ENCODE results near the gene IRAK3. TPM values are rescaled to one million over a fixed set of nuclear protein-coding genes. Genes with fewer than 3 reads are reported as not detected.
"Not testable (repeated sequence)": the region's sequence is repeated elsewhere in the genome, so short reads cannot be mapped to it uniquely, and the experiment has no call there.

The IRAK3 gene
- total and polyA plus RNA-seq, 8 donors, result 0.55 to 5.3 (median 1.3) TPM

GRCh38 chr12:66168410-66168809 lies 20.6 kb upstream of the IRAK3 start:
- no peak for DNase-seq
- Histone ChIP-seq H3K36me3 (no peaks in the 10 kb centered on the region), H3K27ac (peak overlapping the region in 2 of 4 donors; percentile 99 to 100), H3K4me1 (peaks cover 0 to 10% (median 10%) of the 10 kb centered on the region in 3 donors), H3K9me3 (no peaks in the 10 kb centered on the region), H3K4me3 (peak overlapping the region in 3 of 4 donors; percentile 54 to 88 (median 64)), H3K27me3 (no peaks in the 10 kb centered on the region)
- FAIRE-seq, result no peak
- WGBS, 2 donors, result 76 to 78% methylated on average over 8 of the region's 8 CpGs
- intact Hi-C loops (cut with DNase I), result no loop called here
- no peak for TF ChIP-seq CTCF (IDR thresholded peaks at IDR 0.05)
- ATAC-seq, result no peak

DNA sequence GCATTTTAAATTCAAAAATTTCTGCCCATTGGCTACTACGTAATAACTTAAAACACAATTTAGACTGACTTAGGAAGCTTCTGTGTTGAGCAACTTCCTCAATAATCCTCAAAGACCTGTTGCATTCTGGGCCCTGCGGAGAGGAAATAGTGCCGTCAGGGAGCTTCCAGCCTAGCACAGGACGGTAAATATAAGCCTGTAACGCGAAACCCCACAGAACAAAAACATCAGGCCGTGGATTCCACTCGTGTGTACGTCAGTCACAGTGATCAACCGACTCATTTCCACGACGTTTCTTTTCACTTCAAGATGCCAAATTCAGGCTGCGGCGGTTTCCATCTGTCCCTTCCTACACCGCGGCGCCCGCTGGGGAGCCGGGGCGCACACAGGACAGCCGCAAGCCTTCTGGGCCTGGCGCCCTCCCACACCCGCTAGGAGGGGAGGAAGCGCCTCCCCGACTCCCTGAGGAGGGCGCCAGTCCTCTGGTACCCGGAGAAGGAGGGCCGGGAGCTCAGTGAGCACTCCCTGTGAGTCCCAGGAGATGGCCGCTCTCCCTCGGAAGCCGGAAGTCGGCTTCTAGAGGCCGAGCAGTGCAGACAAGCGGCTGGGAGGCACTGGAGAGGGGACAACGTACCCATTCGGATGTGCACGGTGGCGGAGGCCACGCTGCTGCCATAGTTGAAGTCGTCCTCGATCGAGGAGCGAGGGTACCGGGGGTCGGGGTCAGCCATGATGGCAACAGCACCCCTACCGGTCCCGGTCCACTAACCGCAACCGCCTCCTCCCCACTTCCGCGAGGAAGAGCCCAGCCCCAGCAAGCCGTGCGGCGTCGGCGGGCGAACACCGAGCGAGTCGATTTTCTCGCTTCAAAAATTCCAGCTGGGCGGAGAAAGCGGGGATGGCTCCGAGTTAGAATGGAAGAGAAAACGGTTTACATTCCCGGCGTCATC lies 19.5 kb upstream of the IRAK3 start, which contains the start of gene TMBIM4:
TMBIM4 (minus strand) TSS at position 776 of the 950 bp plus-strand sequence; CDS start at position 731, 45 bp downstream.
- Histone ChIP-seq H3K4me1 (peaks cover 0 to 10% (median 9%) of the 10 kb centered on the region in 3 donors), H3K27me3 (no peaks in the 10 kb centered on the region), H3K9me3 (no peaks in the 10 kb centered on the region), H3K27ac (peak within 1 kb of the TSS; percentile 85 to 100 (median 98)), H3K36me3 (no peaks in the 10 kb centered on the region), H3K4me3 (peak within 1 kb of the TSS; percentile 54 to 88 (median 67))
- peak; percentile 95 to 98 (median 96) for ATAC-seq
- intact Hi-C loops (cut with DNase I), result no loop called here
- peak; percentile 21 to 56 (median 26) for TF ChIP-seq CTCF (IDR thresholded peaks at IDR 0.05)
- whole genome bisulfite sequencing, 2 donors, result 0 to 1% methylated on average over 67 of the region's 67 CpGs
- no peak for FAIRE-seq
- DNase-seq, result peak; percentile 82 to 91 (median 86)

- Histone ChIP-seq H3K9me3 (no peaks in the 10 kb centered on the region), H3K27me3 (no peaks in the 10 kb centered on the region), H3K36me3 (no peaks in the 10 kb centered on the region), H3K27ac (peak overlapping the region in 2 of 4 donors; percentile 99 to 100), H3K4me3 (peak overlapping the region in 2 of 4 donors; percentile 54 to 88), H3K4me1 (peaks cover 0 to 10% (median 7%) of the 10 kb centered on the region in 3 donors)
- 89 to 91% methylated on average over 3 of the region's 3 CpGs for WGBS, 2 donors
- ATAC-seq (no peak), DNase-seq (no peak), FAIRE-seq (no peak)
- no peak for TF ChIP-seq CTCF (IDR thresholded peaks at IDR 0.05)
- intact Hi-C loops (cut with DNase I), result no loop called here
These were observed 18.4 kb upstream of the IRAK3 start for GRCh38 chr12:66170606-66171005.

- H3K27ac ChIP-seq; H3K27me3 ChIP-seq; FAIRE-seq; intact Hi-C loops (cut with DNase I); H3K4me1 ChIP-seq; H3K36me3 ChIP-seq; H3K4me3 ChIP-seq; ATAC-seq; H3K9me3 ChIP-seq: not testable (repeated sequence)
- peak in 1 of 6 donors; percentile 36 for DNase-seq
- WGBS, 2 donors, result 91 to 94% methylated on average over 50 to 54 of the region's 54 CpGs
These were observed 14.4 kb upstream of the IRAK3 start for GRCh38 chr12:66174391-66175325.
